Activated CD4-positive, alpha-beta T cell treated with anti-CD3 and anti-CD28 coated beads, Interleukin-2, amount 10 ng/mL, durations not matched to agents 24 days and 14 days (primary cell): ENCODE measurements around the gene UBE2D4. TPM values are rescaled to one million over a fixed set of nuclear protein-coding genes. Genes with fewer than 3 reads are reported as not detected.
"Not testable (repeated sequence)": the region's sequence is repeated elsewhere in the genome, so short reads cannot be mapped to it uniquely, and the experiment has no call there.

ENCODE experiments used
- DNase-seq: peaks from one replicate; pipeline ENCODE4 v3.0.0; 2022
- H3K27ac Mint-ChIP-seq: one replicate; pipeline ENCODE4 v1.8.0; 2022; ENCODE audit warnings: mild to moderate bottlenecking, mixed read lengths
- H3K27me3 Mint-ChIP-seq: one replicate; pipeline ENCODE4 v1.8.0; 2022; ENCODE audit warnings: mixed read lengths
- H3K36me3 Mint-ChIP-seq: one replicate; pipeline ENCODE4 v1.8.0; 2022; ENCODE audit warnings: low read depth, mild to moderate bottlenecking, mixed read lengths
- H3K4me1 Mint-ChIP-seq: one replicate; pipeline ENCODE4 v1.8.0; 2021; ENCODE audit warnings: mixed read lengths
- H3K4me3 Mint-ChIP-seq: one replicate; pipeline ENCODE4 v1.8.0; 2022; ENCODE audit warnings: mild to moderate bottlenecking, moderate library complexity, mixed read lengths
- H3K9me3 Mint-ChIP-seq: one replicate; pipeline ENCODE4 v1.8.0; 2021; ENCODE audit warnings: mixed read lengths
- intact Hi-C: fragments of 100-400 bp; cut with micrococcal nuclease; formaldehyde crosslinking; loops from one replicate; pipeline ENCODE4 v1.15.1; 2023
- total RNA-seq: library from RNA; stranded (reverse); gene quantifications from 2 replicates; pipeline ENCODE4 v1.2.3, GENCODE V29; 2022

UBE2D4 gene
- total RNA-seq, 1 donor from 2014 or later = 17.2 TPM

- Mint-ChIP-seq H3K36me3 (peaks cover 23% of the 10 kb centered on the region), H3K4me1 (peaks cover 15% of the 10 kb centered on the region)
- DNase-seq, H3K9me3 Mint-ChIP-seq, H3K27ac Mint-ChIP-seq, H3K27me3 Mint-ChIP-seq, intact Hi-C loops, H3K4me3 Mint-ChIP-seq: not testable (repeated sequence)
Measured at GRCh38 chr7:43898571-43898970, 27.7 kb upstream of the UBE2D4 start.

GRCh38 chr7:43902542-43903054 is 23.6 kb upstream of the UBE2D4 start:
- Mint-ChIP-seq H3K27me3 (no peaks in the 10 kb centered on the region), H3K4me1 (peaks cover 29% of the 10 kb centered on the region), H3K27ac (no peak overlapping the region), H3K4me3 (no peak overlapping the region), H3K9me3 (no peaks in the 10 kb centered on the region), H3K36me3 (peaks cover 10% of the 10 kb centered on the region)
- DNase-seq = no peak
- intact Hi-C loops = no loop called here

- no peaks in the 10 kb centered on the region for H3K27me3 Mint-ChIP-seq
- intact Hi-C loops = no loop called here
- peaks cover 29% of the 10 kb centered on the region for H3K4me1 Mint-ChIP-seq
- H3K36me3 Mint-ChIP-seq = peaks cover 10% of the 10 kb centered on the region
- peak overlapping the region; percentile 92 for H3K4me3 Mint-ChIP-seq
- DNase-seq = no peak
- H3K9me3 Mint-ChIP-seq = no peaks in the 10 kb centered on the region
- peak overlapping the region; percentile 39 for H3K27ac Mint-ChIP-seq
Measured at GRCh38 chr7:43904533-43905208, 21.6 kb upstream of the UBE2D4 start.

GRCh38 chr7:43905209-43905946 is 20.9 kb upstream of the UBE2D4 start:
- H3K36me3 Mint-ChIP-seq = peaks cover 10% of the 10 kb centered on the region
- H3K27me3 Mint-ChIP-seq = no peaks in the 10 kb centered on the region
- no peaks in the 10 kb centered on the region for H3K9me3 Mint-ChIP-seq
- no peak for DNase-seq
- peaks cover 29% of the 10 kb centered on the region for H3K4me1 Mint-ChIP-seq
- peak overlapping the region; percentile 92 for H3K4me3 Mint-ChIP-seq
- intact Hi-C loops = no loop called here
- peak overlapping the region; percentile 94 for H3K27ac Mint-ChIP-seq

- intact Hi-C loops = loop anchor here (1.0 to 2.0 kb wide), 2 partner anchors 20 to 37 kb away; partner anchors contain the start of genes MRPS24 and UBE2D4
- DNase-seq = peak; percentile 74
- Mint-ChIP-seq H3K27ac (peak overlapping the region; percentile 94), H3K9me3 (no peaks in the 10 kb centered on the region), H3K27me3 (no peaks in the 10 kb centered on the region), H3K36me3 (peaks cover 12% of the 10 kb centered on the region), H3K4me1 (peaks cover 29% of the 10 kb centered on the region), H3K4me3 (peak overlapping the region; percentile 92)
Measured at GRCh38 chr7:43905956-43906330, 20.3 kb upstream of the UBE2D4 start.

GRCh38 chr7:43906331-43907010 is 19.8 kb upstream of the UBE2D4 start, which contains the start of gene URGCP:
TSS of gene URGCP (minus strand) at chr7:43906596. CDS start at chr7:43906575, 21 bp downstream.
- H3K9me3 Mint-ChIP-seq = no peaks in the 10 kb centered on the region
- H3K27ac Mint-ChIP-seq = peak within 1 kb of the TSS; percentile 94
- peak within 1 kb of the TSS; percentile 92 for H3K4me3 Mint-ChIP-seq
- H3K4me1 Mint-ChIP-seq = peaks cover 29% of the 10 kb centered on the region
- peaks cover 13% of the 10 kb centered on the region for H3K36me3 Mint-ChIP-seq
- no peaks in the 10 kb centered on the region for H3K27me3 Mint-ChIP-seq
- intact Hi-C loops = loop anchor here (1.0 to 2.0 kb wide), 2 partner anchors 20 to 38 kb away; partner anchors contain the start of genes MRPS24 and UBE2D4
- peak; percentile 89 for DNase-seq

- H3K4me3 Mint-ChIP-seq = no peak overlapping the region
Measured at GRCh38 chr7:43914795-43915194, 11.4 kb upstream of the UBE2D4 start.

GRCh38 chr7:43915907-43916306 is 10.3 kb upstream of the UBE2D4 start:
- Mint-ChIP-seq H3K9me3 (no peaks in the 10 kb centered on the region), H3K27ac (no peak overlapping the region), H3K4me3 (no peak overlapping the region), H3K4me1 (no peaks in the 10 kb centered on the region), H3K36me3 (peaks cover 11% of the 10 kb centered on the region), H3K27me3 (no peaks in the 10 kb centered on the region)
- no peak for DNase-seq
- intact Hi-C loops = no loop called here

More at GRCh38 chr7:43914795-43915194, 11.4 kb upstream of the UBE2D4 start:
- Mint-ChIP-seq H3K27ac (no peak overlapping the region), H3K36me3 (peaks cover 12% of the 10 kb centered on the region), H3K4me1 (no peaks in the 10 kb centered on the region), H3K27me3 (no peaks in the 10 kb centered on the region), H3K9me3 (no peaks in the 10 kb centered on the region)
- intact Hi-C loops = no loop called here
- no peak for DNase-seq

- Mint-ChIP-seq H3K27me3 (no peaks in the 10 kb centered on the region), H3K27ac (no peak overlapping the region), H3K36me3 (peaks cover 18% of the 10 kb centered on the region), H3K4me1 (peaks cover 9% of the 10 kb centered on the region), H3K9me3 (peaks cover 4% of the 10 kb centered on the region), H3K4me3 (no peak overlapping the region)
- no peak for DNase-seq
- intact Hi-C loops = no loop called here
Measured at GRCh38 chr7:43921423-43921822, 4.8 kb upstream of the UBE2D4 start.

- peaks cover 20% of the 10 kb centered on the region for H3K36me3 Mint-ChIP-seq
- peaks cover 15% of the 10 kb centered on the region for H3K4me1 Mint-ChIP-seq
- peaks cover 4% of the 10 kb centered on the region for H3K9me3 Mint-ChIP-seq
- no peak for DNase-seq
- H3K27me3 Mint-ChIP-seq = no peaks in the 10 kb centered on the region
- H3K27ac Mint-ChIP-seq = no peak overlapping the region
- H3K4me3 Mint-ChIP-seq = no peak overlapping the region
- intact Hi-C loops = no loop called here
Measured at GRCh38 chr7:43922726-43923125, 3.5 kb upstream of the UBE2D4 start.

- intact Hi-C loops = loop anchor here (1.0 kb wide), 2 partner anchors 20 to 57 kb away; partner anchors contain the start of genes MRPS24 and URGCP
- peak overlapping the region; percentile 98 for H3K4me3 Mint-ChIP-seq
- H3K27ac Mint-ChIP-seq = peak overlapping the region; percentile 95
- H3K27me3 Mint-ChIP-seq = no peaks in the 10 kb centered on the region
- H3K4me1 Mint-ChIP-seq = peaks cover 27% of the 10 kb centered on the region
- DNase-seq = no peak
- peaks cover 4% of the 10 kb centered on the region for H3K9me3 Mint-ChIP-seq
- H3K36me3 Mint-ChIP-seq = peaks cover 14% of the 10 kb centered on the region
Measured at GRCh38 chr7:43926798-43927123, 525 bp downstream of the UBE2D4 start.

GRCh38 chr7:43927810-43928209 is 1.6 kb downstream of the UBE2D4 start:
- Mint-ChIP-seq H3K4me3 (peak overlapping the region; percentile 28), H3K36me3 (peaks cover 14% of the 10 kb centered on the region), H3K27me3 (no peaks in the 10 kb centered on the region), H3K27ac (no peak overlapping the region), H3K4me1 (peaks cover 28% of the 10 kb centered on the region), H3K9me3 (peaks cover 4% of the 10 kb centered on the region)
- DNase-seq = no peak
- intact Hi-C loops = no loop called here

GRCh38 chr7:43929529-43930457 is 3.6 kb downstream of the UBE2D4 start:
- Mint-ChIP-seq H3K4me1 (peaks cover 25% of the 10 kb centered on the region), H3K27ac (no peak overlapping the region), H3K9me3 (no peaks in the 10 kb centered on the region), H3K27me3 (no peaks in the 10 kb centered on the region), H3K4me3 (no peak overlapping the region), H3K36me3 (peaks cover 8% of the 10 kb centered on the region)
- DNase-seq = no peak
- intact Hi-C loops = no loop called here
